Natural killer cell treated with Interleukin-12 subunit alpha and Interleukin-12 subunit beta and Interleukin-15 and Interleukin-18, amount 100 ng/mL, for 72 hours (primary cell): ENCODE results near the gene SLC13A1. TPM values are rescaled to one million over a fixed set of nuclear protein-coding genes. Genes with fewer than 3 reads are reported as not detected.

Source experiments
- ATAC-seq, 2 donors: fragments of 150-1000 bp; cut with Tn5 transposase in 1 of 2; sonication (Bioruptor Pico), chemical (Tn5 transposase) in 1 of 2; 2 replicates each; pipeline ENCODE4 v1.10.0; 2021
- DNase-seq: peaks from one replicate; pipeline ENCODE4 v3.0.0; 2022; ENCODE audit warnings: low spot score
- H3K27ac Mint-ChIP-seq, 2 donors: 1 replicate in 1 of 2; 2 replicates in 1 of 2; pipeline ENCODE4 v1.8.0; 2022; ENCODE audit warnings: mixed read lengths in 2 of 2, mild to moderate bottlenecking in 1 of 2, moderate library complexity in 1 of 2
- H3K27me3 Mint-ChIP-seq, 2 donors: 1 replicate in 1 of 2; 2 replicates in 1 of 2; pipeline ENCODE4 v1.8.0; 2022; ENCODE audit warnings: mixed read lengths in 2 of 2
- H3K36me3 Mint-ChIP-seq: one replicate; pipeline ENCODE4 v1.8.0; 2022; ENCODE audit warnings: mixed read lengths
- H3K4me1 Mint-ChIP-seq, 2 donors: 1 replicate in 1 of 2; 2 replicates in 1 of 2; pipeline ENCODE4 v1.8.0; 2022; ENCODE audit warnings: low read depth in 2 of 2, mixed read lengths in 2 of 2, mild to moderate bottlenecking in 1 of 2
- H3K4me3 Mint-ChIP-seq: one replicate; pipeline ENCODE4 v1.8.0; 2022; ENCODE audit warnings: mixed read lengths
- H3K9me3 Mint-ChIP-seq: 2 replicates; pipeline ENCODE4 v1.8.0; 2022; ENCODE audit warnings: mixed read lengths
- total RNA-seq, 2 donors: library from RNA; stranded (reverse); gene quantifications; one replicate each; pipeline ENCODE4 v1.2.3, GENCODE V29; 2022

The SLC13A1 gene
- total RNA-seq, 2 donors from 2014 or later, result not detected

- no peaks in the 10 kb centered on the region for H3K4me1 Mint-ChIP-seq
- no peak overlapping the region for H3K27ac Mint-ChIP-seq
- H3K27me3 Mint-ChIP-seq, result no peaks in the 10 kb centered on the region
Observed at GRCh38 chr7:123177442-123177841, 22.3 kb downstream of the SLC13A1 start.

GRCh38 chr7:123170333-123171246 is 29.2 kb downstream of the SLC13A1 start:
- DNase-seq, result no peak

More at GRCh38 chr7:123177442-123177841, 22.3 kb downstream of the SLC13A1 start:
- peaks cover 23% of the 10 kb centered on the region for H3K9me3 Mint-ChIP-seq
- H3K4me3 Mint-ChIP-seq, result no peak overlapping the region
- ATAC-seq (no peak), DNase-seq (no peak)
- peaks cover 4% of the 10 kb centered on the region for H3K36me3 Mint-ChIP-seq

GRCh38 chr7:123169065-123169464 is 30.7 kb downstream of the SLC13A1 start:
- Mint-ChIP-seq H3K4me1 (no peaks in the 10 kb centered on the region), H3K27me3 (no peaks in the 10 kb centered on the region), H3K27ac (no peak overlapping the region), H3K36me3 (no peaks in the 10 kb centered on the region), H3K9me3 (peaks cover 7% of the 10 kb centered on the region), H3K4me3 (no peak overlapping the region)
- ATAC-seq, result no peak
- DNase-seq, result no peak

More at GRCh38 chr7:123170333-123171246, 29.2 kb downstream of the SLC13A1 start:
- H3K36me3 Mint-ChIP-seq, result no peaks in the 10 kb centered on the region
- H3K27ac Mint-ChIP-seq, result no peak overlapping the region
- ATAC-seq, result no peak
- H3K27me3 Mint-ChIP-seq, result no peaks in the 10 kb centered on the region
- no peak overlapping the region for H3K4me3 Mint-ChIP-seq
- peaks cover 11% of the 10 kb centered on the region for H3K9me3 Mint-ChIP-seq
- H3K4me1 Mint-ChIP-seq, result no peaks in the 10 kb centered on the region

GRCh38 chr7:123157606-123158005 is 42.2 kb downstream of the SLC13A1 start:
- H3K4me3 Mint-ChIP-seq, result no peak overlapping the region
- no peaks in the 10 kb centered on the region for H3K27me3 Mint-ChIP-seq
- no peak overlapping the region for H3K27ac Mint-ChIP-seq
- DNase-seq (no peak), ATAC-seq (no peak)
- no peaks in the 10 kb centered on the region for H3K4me1 Mint-ChIP-seq
- H3K9me3 Mint-ChIP-seq, result peaks cover 3% of the 10 kb centered on the region
- no peaks in the 10 kb centered on the region for H3K36me3 Mint-ChIP-seq

GRCh38 chr7:123155571-123155970 is 44.2 kb downstream of the SLC13A1 start:
- Mint-ChIP-seq H3K36me3 (no peaks in the 10 kb centered on the region), H3K4me1 (no peaks in the 10 kb centered on the region)

GRCh38 chr7:123154231-123154860 is 45.4 kb downstream of the SLC13A1 start:
- H3K27ac Mint-ChIP-seq, result no peak overlapping the region
- H3K27me3 Mint-ChIP-seq, result no peaks in the 10 kb centered on the region
- ATAC-seq (no peak), DNase-seq (no peak)
- H3K9me3 Mint-ChIP-seq, result no peaks in the 10 kb centered on the region
- H3K36me3 Mint-ChIP-seq, result no peaks in the 10 kb centered on the region
- H3K4me1 Mint-ChIP-seq, result no peaks in the 10 kb centered on the region
- H3K4me3 Mint-ChIP-seq, result no peak overlapping the region

More at GRCh38 chr7:123155571-123155970, 44.2 kb downstream of the SLC13A1 start:
- Mint-ChIP-seq H3K4me3 (no peak overlapping the region), H3K27me3 (no peaks in the 10 kb centered on the region), H3K27ac (no peak overlapping the region), H3K9me3 (no peaks in the 10 kb centered on the region)
- ATAC-seq, result no peak
- no peak for DNase-seq

- ATAC-seq (no peak), DNase-seq (no peak)
- no peak overlapping the region for H3K4me3 Mint-ChIP-seq
- no peaks in the 10 kb centered on the region for H3K36me3 Mint-ChIP-seq
- no peaks in the 10 kb centered on the region for H3K4me1 Mint-ChIP-seq
- peaks cover 3% of the 10 kb centered on the region for H3K9me3 Mint-ChIP-seq
- no peak overlapping the region for H3K27ac Mint-ChIP-seq
- H3K27me3 Mint-ChIP-seq, result no peaks in the 10 kb centered on the region
Observed at GRCh38 chr7:123151443-123151842, 48.3 kb downstream of the SLC13A1 start.

- ATAC-seq (no peak), DNase-seq (no peak)
- H3K27ac Mint-ChIP-seq, result no peak overlapping the region
- no peaks in the 10 kb centered on the region for H3K27me3 Mint-ChIP-seq
- H3K4me1 Mint-ChIP-seq, result no peaks in the 10 kb centered on the region
- no peak overlapping the region for H3K4me3 Mint-ChIP-seq
- no peaks in the 10 kb centered on the region for H3K36me3 Mint-ChIP-seq
- H3K9me3 Mint-ChIP-seq, result peaks cover 6% of the 10 kb centered on the region
Observed at GRCh38 chr7:123148813-123149212, 51.0 kb downstream of the SLC13A1 start.

GRCh38 chr7:123143252-123144006 is 56.3 kb downstream of the SLC13A1 start:
- ATAC-seq (no peak), DNase-seq (no peak)
- H3K9me3 Mint-ChIP-seq, result peaks cover 15% of the 10 kb centered on the region
- no peak overlapping the region for H3K27ac Mint-ChIP-seq
- H3K4me3 Mint-ChIP-seq, result no peak overlapping the region
- H3K27me3 Mint-ChIP-seq, result no peaks in the 10 kb centered on the region
- H3K36me3 Mint-ChIP-seq, result peaks cover 5% of the 10 kb centered on the region
- no peaks in the 10 kb centered on the region for H3K4me1 Mint-ChIP-seq

GRCh38 chr7:123140561-123140960 is 59.2 kb downstream of the SLC13A1 start:
- Mint-ChIP-seq H3K4me3 (no peak overlapping the region), H3K27me3 (no peaks in the 10 kb centered on the region), H3K9me3 (peaks cover 21% of the 10 kb centered on the region), H3K27ac (no peak overlapping the region), H3K4me1 (no peaks in the 10 kb centered on the region), H3K36me3 (peaks cover 5% of the 10 kb centered on the region)
- ATAC-seq (no peak), DNase-seq (no peak)

- no peaks in the 10 kb centered on the region for H3K36me3 Mint-ChIP-seq
Observed at GRCh38 chr7:123135960-123136359, 63.8 kb downstream of the SLC13A1 start.

GRCh38 chr7:123133924-123134323 is 65.8 kb downstream of the SLC13A1 start:
- H3K27ac Mint-ChIP-seq, result no peak overlapping the region
- H3K9me3 Mint-ChIP-seq, result peaks cover 18% of the 10 kb centered on the region
- no peak for DNase-seq
- H3K36me3 Mint-ChIP-seq, result no peaks in the 10 kb centered on the region
- no peak for ATAC-seq
- no peak overlapping the region for H3K4me3 Mint-ChIP-seq
- H3K4me1 Mint-ChIP-seq, result no peaks in the 10 kb centered on the region
- H3K27me3 Mint-ChIP-seq, result no peaks in the 10 kb centered on the region

More at GRCh38 chr7:123135960-123136359, 63.8 kb downstream of the SLC13A1 start:
- no peaks in the 10 kb centered on the region for H3K27me3 Mint-ChIP-seq
- DNase-seq (no peak), ATAC-seq (no peak)
- peaks cover 12% of the 10 kb centered on the region for H3K9me3 Mint-ChIP-seq
- H3K4me3 Mint-ChIP-seq, result no peak overlapping the region
- no peaks in the 10 kb centered on the region for H3K4me1 Mint-ChIP-seq
- no peak overlapping the region for H3K27ac Mint-ChIP-seq

GRCh38 chr7:123131961-123132360 is 67.8 kb downstream of the SLC13A1 start:
- Mint-ChIP-seq H3K27me3 (no peaks in the 10 kb centered on the region), H3K4me1 (no peaks in the 10 kb centered on the region), H3K9me3 (peaks cover 15% of the 10 kb centered on the region), H3K27ac (no peak overlapping the region), H3K4me3 (no peak overlapping the region), H3K36me3 (no peaks in the 10 kb centered on the region)
- DNase-seq, result no peak
- ATAC-seq, result no peak

- Mint-ChIP-seq H3K27me3 (no peaks in the 10 kb centered on the region), H3K36me3 (no peaks in the 10 kb centered on the region)
Observed at GRCh38 chr7:123131556-123131955, 68.2 kb downstream of the SLC13A1 start.

More at GRCh38 chr7:123131556-123131955, 68.2 kb downstream of the SLC13A1 start:
- Mint-ChIP-seq H3K9me3 (peaks cover 11% of the 10 kb centered on the region), H3K4me3 (no peak overlapping the region), H3K4me1 (no peaks in the 10 kb centered on the region), H3K27ac (no peak overlapping the region)
- ATAC-seq, result no peak
- DNase-seq, result no peak
